Naive thymus-derived CD4-positive, alpha-beta T cell (primary cell): ENCODE data around the gene WWOX. TPM values are rescaled to one million over a fixed set of nuclear protein-coding genes. Genes with fewer than 3 reads are reported as not detected.

ENCODE experiments used
- ATAC-seq: fragments of 150-1000 bp; cut with Tn5 transposase; 2 replicates; pipeline ENCODE4 v1.10.0; 2021; ENCODE audit warnings: mild to moderate bottlenecking, moderate library complexity
- CTCF ChIA-PET: fragments of 350-600 bp; sonication (Branson Sonifier 250); formaldehyde crosslinking; loops from one replicate; lab custom pipeline; 2021; ENCODE audit warnings: antibody characterized with exemption; lab: Charles Lee
- POLR2A ChIA-PET: fragments of 350-600 bp; sonication (Branson Sonifier 250); formaldehyde crosslinking; loops from one replicate; lab custom pipeline; 2021; ENCODE audit warnings: antibody characterized with exemption, inconsistent platforms; lab: Charles Lee
- DNase-seq, 9 donors: peaks; one replicate each; pipeline versions ENCODE4 v3.0.0 to v3.0.0-alpha.2; 2020 to 2022; ENCODE audit warnings: mixed read lengths in 1 of 9
- H3K27ac ChIP-seq: one replicate; pipeline ENCODE4 v1.7.0; 2013; ENCODE audit warnings: mild to moderate bottlenecking, low read depth, low read length, moderate library complexity
- H3K27me3 ChIP-seq, 2 donors: one replicate each; pipeline ENCODE4 v1.7.0; 2013; ENCODE audit warnings: low read length in 2 of 2, mild to moderate bottlenecking in 2 of 2, moderate library complexity in 2 of 2; ENCODE audit not compliant: control insufficient read depth in 2 of 2, insufficient read depth in 2 of 2
- H3K36me3 ChIP-seq, 3 experiments: 1 replicate in 2 of 3; 2 replicates in 1 of 3; pipeline ENCODE4 v1.7.0; 2013; ENCODE audit warnings: low read length in 3 of 3, mild to moderate bottlenecking in 3 of 3, moderate library complexity in 1 of 3; ENCODE audit not compliant: insufficient read depth in 3 of 3, control insufficient read depth in 2 of 3
- H3K4me1 ChIP-seq, 2 donors: one replicate each; pipeline ENCODE4 v1.7.0; 2013; ENCODE audit warnings: low read length in 2 of 2, mild to moderate bottlenecking in 2 of 2, moderate library complexity in 1 of 2; ENCODE audit not compliant: control insufficient read depth in 2 of 2, insufficient read depth in 2 of 2
- H3K4me3 ChIP-seq: 2 replicates; pipeline ENCODE4 v1.7.0; 2013; ENCODE audit warnings: mild to moderate bottlenecking, low read length
- H3K9me3 ChIP-seq, 3 experiments: 1 replicate in 2 of 3; 2 replicates in 1 of 3; pipeline ENCODE4 v1.7.0; 2013; ENCODE audit warnings: low read length in 3 of 3; ENCODE audit not compliant: control insufficient read depth in 2 of 3
- H3K27ac Mint-ChIP-seq, 9 donors: one replicate each; pipeline ENCODE4 v1.8.0; 2020 to 2022; ENCODE audit warnings: mixed read lengths in 9 of 9, mild to moderate bottlenecking in 8 of 9, moderate library complexity in 5 of 9, inconsistent platforms in 2 of 9
- H3K27me3 Mint-ChIP-seq, 5 donors: one replicate each; pipeline ENCODE4 v1.8.0; 2021 to 2022; ENCODE audit warnings: mixed read lengths in 5 of 5, mild to moderate bottlenecking in 1 of 5
- H3K36me3 Mint-ChIP-seq, 5 donors: one replicate each; pipeline ENCODE4 v1.8.0; 2020 to 2022; ENCODE audit warnings: mixed read lengths in 5 of 5, mild to moderate bottlenecking in 3 of 5, inconsistent platforms in 1 of 5
- H3K4me1 Mint-ChIP-seq, 7 donors: one replicate each; pipeline ENCODE4 v1.8.0; 2020 to 2022; ENCODE audit warnings: mixed read lengths in 7 of 7, mild to moderate bottlenecking in 3 of 7, inconsistent platforms in 1 of 7
- H3K4me3 Mint-ChIP-seq, 10 donors: one replicate each; pipeline ENCODE4 v1.8.0; 2020 to 2022; ENCODE audit warnings: mild to moderate bottlenecking in 10 of 10, mixed read lengths in 10 of 10, moderate library complexity in 6 of 10, inconsistent platforms in 2 of 10
- H3K9me3 Mint-ChIP-seq, 11 donors: one replicate each; pipeline ENCODE4 v1.8.0; 2020 to 2022; ENCODE audit warnings: mixed read lengths in 11 of 11, mild to moderate bottlenecking in 4 of 11, inconsistent platforms in 1 of 11, moderate library complexity in 1 of 11
- intact Hi-C, 2 donors: fragments of 100-400 bp; cut with micrococcal nuclease; formaldehyde crosslinking; loops; one replicate each; pipeline ENCODE4 v1.15.1; 2023
- polyA plus RNA-seq, 2 donors: library from polyadenylated mRNA; unstranded; fragments of 300-500 nt; fragmentation: Illumina TruSeq; gene quantifications; one replicate each; pipeline ENCODE4 v1.2.3, GENCODE V29; 2021
- total RNA-seq, 6 experiments: library from RNA in 5 of 6; stranded (reverse) in 5 of 6; gene quantifications; 1 replicate in 5 of 6; 2 replicates in 1 of 6; pipeline ENCODE4 v1.2.3 and lab custom pipeline; 2021 to 2026

WWOX gene
- total and polyA plus RNA-seq, 7 experiments from 2014 or later, result 13.8 to 31.1 (median 20.8) TPM

DNA sequence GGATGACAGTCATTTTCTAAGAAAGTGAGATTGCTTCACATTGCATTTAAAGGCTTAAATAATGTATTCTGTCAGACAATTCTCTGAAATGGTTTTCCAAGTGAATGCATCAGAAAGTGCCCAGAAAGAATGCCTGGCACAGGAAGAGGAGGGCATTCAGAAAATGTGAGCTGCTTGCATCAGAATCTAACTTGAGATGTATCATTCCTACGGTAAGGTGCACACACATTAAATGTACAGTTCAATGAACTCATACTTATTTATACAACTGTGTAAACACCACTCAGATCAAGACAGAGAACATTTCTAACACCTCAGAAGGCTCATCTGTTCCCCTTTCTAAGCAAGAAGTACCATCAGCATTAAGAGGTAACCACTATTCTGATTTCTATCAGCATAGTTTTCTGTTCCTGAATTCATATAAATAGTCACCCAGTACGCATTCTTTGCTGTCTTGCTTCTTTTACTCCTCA lies 863.0 kb downstream of the WWOX start:
- H3K36me3 Mint-ChIP-seq, result peaks cover 0 to 16% (median 10%) of the 10 kb centered on the region in 5 donors
- no peak overlapping the region for H3K27ac Mint-ChIP-seq

DNA sequence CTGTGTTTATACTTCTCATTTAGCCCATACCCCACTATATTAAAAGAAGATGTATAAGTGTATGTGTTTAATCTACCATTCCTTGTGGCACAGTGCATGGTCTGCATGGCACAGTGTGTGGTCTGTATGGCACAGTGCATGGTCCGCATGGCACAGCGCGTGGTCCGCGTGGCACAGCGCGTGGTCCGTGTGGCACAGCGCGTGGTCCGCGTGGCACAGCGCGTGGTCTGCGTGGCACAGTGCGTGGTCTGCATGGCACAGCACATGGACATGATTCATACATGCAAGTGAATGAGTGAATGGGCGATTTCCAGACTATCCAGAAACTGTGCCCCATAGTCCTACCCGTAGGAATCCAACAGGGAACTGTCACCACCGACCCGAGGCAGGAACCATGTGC lies 868.5 kb downstream of the WWOX start:
- H3K9me3 Mint-ChIP-seq, result peaks cover 0 to 25% (median 8%) of the 10 kb centered on the region in 11 donors
- Histone ChIP-seq H3K4me3 (no peak overlapping the region), H3K9me3 (no peaks in the 10 kb centered on the region), H3K27ac (no peak overlapping the region), H3K27me3 (no peaks in the 10 kb centered on the region), H3K4me1 (no peaks in the 10 kb centered on the region), H3K36me3 (no peaks in the 10 kb centered on the region)
- CTCF ChIA-PET, result no interaction called here
- peaks cover 0 to 1% (median 0%) of the 10 kb centered on the region in 7 donors for H3K4me1 Mint-ChIP-seq
- H3K27me3 Mint-ChIP-seq, result no peaks in the 10 kb centered on the region
- intact Hi-C loops, result no loop called here
- ATAC-seq (no peak), DNase-seq (no peak)
- H3K36me3 Mint-ChIP-seq, result peaks cover 0 to 15% (median 8%) of the 10 kb centered on the region in 5 donors
- H3K27ac Mint-ChIP-seq, result no peak overlapping the region
- POLR2A ChIA-PET, result no interaction called here
- peak overlapping the region in 1 of 10 donors; percentile 20 for H3K4me3 Mint-ChIP-seq

More for the DNA sequence above, 863.0 kb downstream of the WWOX start:
- peak overlapping the region in 1 of 10 donors; percentile 27 for H3K4me3 Mint-ChIP-seq
- DNase-seq (no peak), ATAC-seq (no peak)
- CTCF ChIA-PET, result no interaction called here
- Histone ChIP-seq H3K27me3 (no peaks in the 10 kb centered on the region), H3K4me1 (no peaks in the 10 kb centered on the region), H3K27ac (no peak overlapping the region), H3K4me3 (no peak overlapping the region), H3K9me3 (no peaks in the 10 kb centered on the region), H3K36me3 (no peaks in the 10 kb centered on the region)
- POLR2A ChIA-PET, result no interaction called here
- H3K4me1 Mint-ChIP-seq, result peaks cover 0 to 13% (median 0%) of the 10 kb centered on the region in 7 donors
- no peaks in the 10 kb centered on the region for H3K27me3 Mint-ChIP-seq
- intact Hi-C loops, result loop anchor here in 1 of 2 donors (5.0 kb wide), 1 partner anchor 185 kb away; no protein-coding TSS in a partner anchor
- peaks cover 6 to 25% (median 12%) of the 10 kb centered on the region in 11 donors for H3K9me3 Mint-ChIP-seq

DNA sequence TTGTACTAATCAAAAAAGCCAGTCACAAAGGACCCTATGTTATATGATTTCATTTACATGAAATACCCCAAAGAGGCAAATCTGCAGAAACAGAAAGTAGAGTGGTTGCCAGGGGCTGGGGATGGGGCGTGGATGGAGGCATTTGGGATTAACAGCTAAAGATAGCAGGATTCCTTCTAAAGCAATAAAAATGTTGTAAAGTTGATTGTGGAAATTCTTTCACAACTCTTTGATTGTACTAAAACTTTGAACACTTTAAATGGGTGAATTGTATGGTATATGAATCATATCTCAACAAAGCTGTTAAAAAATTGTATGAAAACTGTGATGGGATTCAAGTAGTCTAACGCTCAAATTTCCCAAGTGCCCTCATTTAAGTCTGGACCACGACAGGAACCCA lies 870.3 kb downstream of the WWOX start:
- intact Hi-C loops, result no loop called here
- no peak overlapping the region for H3K4me3 Mint-ChIP-seq
- peaks cover 0 to 5% (median 3%) of the 10 kb centered on the region in 5 donors for H3K36me3 Mint-ChIP-seq
- DNase-seq (no peak), ATAC-seq (no peak)
- ChIA-PET POLR2A (no interaction called here), CTCF (no interaction called here)
- no peaks in the 10 kb centered on the region for H3K4me1 Mint-ChIP-seq
- H3K27me3 Mint-ChIP-seq, result no peaks in the 10 kb centered on the region
- H3K36me3 ChIP-seq, result no peaks in the 10 kb centered on the region
- no peaks in the 10 kb centered on the region for H3K9me3 ChIP-seq
- H3K27me3 ChIP-seq, result no peaks in the 10 kb centered on the region
- no peaks in the 10 kb centered on the region for H3K4me1 ChIP-seq
- no peak overlapping the region for H3K27ac ChIP-seq
- H3K9me3 Mint-ChIP-seq, result peaks cover 0 to 12% (median 2%) of the 10 kb centered on the region in 11 donors
- no peak overlapping the region for H3K4me3 ChIP-seq
- no peak overlapping the region for H3K27ac Mint-ChIP-seq

DNA sequence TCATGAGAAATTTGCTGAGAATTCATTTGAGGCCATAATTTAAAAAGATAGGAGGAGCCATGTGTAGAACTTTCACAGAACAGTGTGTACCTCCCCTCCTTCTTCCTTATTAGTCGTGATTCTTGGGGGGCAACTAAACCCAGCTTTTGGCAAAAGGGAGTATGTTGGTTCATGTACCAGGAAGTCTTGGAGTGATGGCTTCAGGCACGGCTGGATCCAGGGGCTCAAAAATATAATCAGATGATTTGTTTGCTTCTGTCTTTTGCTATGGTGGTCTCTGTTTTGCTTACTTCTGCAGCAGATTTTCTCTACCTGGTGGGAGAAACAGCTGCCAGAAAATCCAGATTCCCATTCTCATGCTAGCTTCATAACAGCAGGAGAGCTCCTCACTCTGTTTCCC lies 871.2 kb downstream of the WWOX start:
- CTCF ChIA-PET, result no interaction called here
- no peaks in the 10 kb centered on the region for H3K27me3 Mint-ChIP-seq
- Histone ChIP-seq H3K4me1 (no peaks in the 10 kb centered on the region), H3K36me3 (no peaks in the 10 kb centered on the region), H3K9me3 (no peaks in the 10 kb centered on the region), H3K27me3 (no peaks in the 10 kb centered on the region), H3K27ac (no peak overlapping the region), H3K4me3 (no peak overlapping the region)
- H3K4me1 Mint-ChIP-seq, result no peaks in the 10 kb centered on the region
- intact Hi-C loops, result no loop called here
- H3K36me3 Mint-ChIP-seq, result peaks cover 0 to 5% (median under 1%) of the 10 kb centered on the region in 5 donors
- no peak overlapping the region for H3K27ac Mint-ChIP-seq
- H3K4me3 Mint-ChIP-seq, result no peak overlapping the region
- peaks cover 0 to 6% (median 2%) of the 10 kb centered on the region in 11 donors for H3K9me3 Mint-ChIP-seq
- POLR2A ChIA-PET, result no interaction called here
- DNase-seq, result no peak
- ATAC-seq, result no peak

DNA sequence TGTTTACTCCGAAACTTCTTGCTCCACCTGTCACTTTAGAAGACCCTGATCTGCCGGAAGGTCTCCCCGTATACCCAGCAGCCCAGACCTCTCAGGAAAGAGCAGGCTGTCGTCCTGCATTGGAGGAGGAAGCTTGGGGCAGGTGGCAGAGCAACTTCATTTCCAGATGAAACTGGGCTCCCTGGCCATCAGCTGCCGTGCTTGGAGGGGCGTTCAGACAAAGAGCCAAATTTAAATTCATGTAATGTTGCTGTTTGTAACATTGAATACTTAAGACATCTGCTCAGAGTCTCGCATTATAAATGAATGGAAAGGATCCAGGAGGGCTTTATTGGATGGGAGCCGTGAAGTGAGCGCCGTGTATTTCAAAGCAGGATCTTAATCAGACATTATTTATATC lies 872.6 kb downstream of the WWOX start:
- H3K4me1 ChIP-seq, result no peaks in the 10 kb centered on the region
- H3K36me3 ChIP-seq, result no peaks in the 10 kb centered on the region
- ATAC-seq (no peak), DNase-seq (no peak)
- intact Hi-C loops, result no loop called here
- no peaks in the 10 kb centered on the region for H3K4me1 Mint-ChIP-seq
- ChIA-PET POLR2A (no interaction called here), CTCF (no interaction called here)
- no peaks in the 10 kb centered on the region for H3K9me3 ChIP-seq
- H3K4me3 ChIP-seq, result no peak overlapping the region
- H3K27ac ChIP-seq, result no peak overlapping the region
- peaks cover 0 to 8% (median 0%) of the 10 kb centered on the region in 11 donors for H3K9me3 Mint-ChIP-seq
- H3K4me3 Mint-ChIP-seq, result no peak overlapping the region
- no peak overlapping the region for H3K27ac Mint-ChIP-seq
- peaks cover 0 to 8% (median 0%) of the 10 kb centered on the region in 5 donors for H3K36me3 Mint-ChIP-seq
- no peaks in the 10 kb centered on the region for H3K27me3 Mint-ChIP-seq
- no peaks in the 10 kb centered on the region for H3K27me3 ChIP-seq

DNA sequence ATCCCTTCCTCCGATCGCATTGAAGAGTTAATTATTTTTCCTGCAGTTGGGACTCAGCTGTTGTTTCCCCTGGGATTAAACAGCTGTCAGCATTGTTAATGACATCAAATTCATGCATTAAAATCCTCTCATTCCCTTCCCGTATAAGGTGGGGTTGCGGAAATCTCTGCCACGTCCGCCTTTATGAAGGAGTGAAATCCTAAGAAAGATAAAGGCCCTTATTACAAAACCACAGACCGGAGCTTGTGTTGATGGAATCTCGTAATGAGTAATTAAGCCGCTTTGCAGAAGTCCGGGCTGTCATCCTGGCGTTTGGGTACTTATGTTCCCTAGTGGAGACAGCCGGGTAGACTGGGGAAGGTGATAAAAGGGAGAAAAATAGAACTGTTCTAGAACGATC lies 873.5 kb downstream of the WWOX start:
- CTCF ChIA-PET, result no interaction called here
- no peaks in the 10 kb centered on the region for H3K27me3 ChIP-seq
- DNase-seq, result no peak
- no peaks in the 10 kb centered on the region for H3K9me3 ChIP-seq
- H3K4me3 ChIP-seq, result no peak overlapping the region
- H3K27ac ChIP-seq, result no peak overlapping the region
- H3K4me3 Mint-ChIP-seq, result no peak overlapping the region
- POLR2A ChIA-PET, result no interaction called here
- H3K36me3 Mint-ChIP-seq, result peaks cover 0 to 9% (median 0%) of the 10 kb centered on the region in 5 donors
- intact Hi-C loops, result no loop called here
- no peak for ATAC-seq
- no peaks in the 10 kb centered on the region for H3K36me3 ChIP-seq
- H3K9me3 Mint-ChIP-seq, result peaks cover 0 to 10% (median 0%) of the 10 kb centered on the region in 11 donors
- no peak overlapping the region for H3K27ac Mint-ChIP-seq
- no peaks in the 10 kb centered on the region for H3K27me3 Mint-ChIP-seq
- no peaks in the 10 kb centered on the region for H3K4me1 Mint-ChIP-seq
- no peaks in the 10 kb centered on the region for H3K4me1 ChIP-seq

DNA sequence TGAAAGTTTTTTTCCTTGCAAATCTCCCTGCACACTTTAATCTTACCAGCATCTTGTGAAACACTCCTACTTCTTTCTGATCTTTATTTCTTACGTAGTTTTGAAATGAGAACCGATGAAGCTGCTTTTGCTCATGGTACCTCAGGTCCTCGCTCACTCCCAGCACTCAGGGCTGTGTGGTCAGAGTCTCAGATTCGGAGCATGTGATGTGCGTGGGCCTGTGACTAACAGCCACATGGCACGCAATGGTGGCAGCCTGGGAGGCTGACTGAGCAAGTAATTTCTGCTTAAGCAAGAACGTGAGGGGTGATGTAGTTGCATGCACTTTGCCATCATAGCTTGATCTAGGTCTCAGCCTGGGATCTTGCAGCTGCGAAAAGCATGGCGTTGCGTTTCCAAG lies 876.8 kb downstream of the WWOX start:
- Mint-ChIP-seq H3K4me1 (no peaks in the 10 kb centered on the region), H3K36me3 (peaks cover 0 to 19% (median 4%) of the 10 kb centered on the region in 5 donors), H3K27ac (no peak overlapping the region), H3K27me3 (no peaks in the 10 kb centered on the region), H3K4me3 (no peak overlapping the region), H3K9me3 (peaks cover 0 to 8% (median 0%) of the 10 kb centered on the region in 11 donors)
- ChIA-PET CTCF (no interaction called here), POLR2A (no interaction called here)
- ATAC-seq (no peak), DNase-seq (no peak)
- no peaks in the 10 kb centered on the region for H3K36me3 ChIP-seq
- H3K9me3 ChIP-seq, result no peaks in the 10 kb centered on the region
- no peak overlapping the region for H3K4me3 ChIP-seq
- intact Hi-C loops, result no loop called here
- H3K4me1 ChIP-seq, result no peaks in the 10 kb centered on the region
- H3K27ac ChIP-seq, result no peak overlapping the region
- H3K27me3 ChIP-seq, result no peaks in the 10 kb centered on the region
